ENCODE measurements around the gene SMO.

- TF ChIP-seq CTCF (conservative IDR thresholded peaks at IDR 0.05; ENCODE audit: low read depth in 2 of 2) (no peak), POLR2AphosphoS5 (IDR thresholded peaks at IDR 0.05; ENCODE audit: low read depth) (no peak), EZH2 (IDR thresholded peaks at IDR 0.05; ENCODE audit: low read depth, unreplicated experiment) (no peak), EZH2phosphoT487 (IDR thresholded peaks at IDR 0.05; ENCODE audit: unreplicated experiment) (no peak), ETS1 (IDR thresholded peaks at IDR 0.05) (no peak), ZNF114 (CRISPR knock-in tag; IDR thresholded peaks at IDR 0.05) (no peak), REST (IDR thresholded peaks at IDR 0.05; ENCODE audit: unreplicated experiment) (no peak), NANOG (IDR thresholded peaks at IDR 0.05; ENCODE audit: borderline replicate concordance) (no peak), CREB1 (CRISPR knock-in tag; IDR thresholded peaks at IDR 0.05; ENCODE audit: low read depth) (no peak)
Observed at GRCh38 chr7:129257168-129257567, 68.7 kb downstream of the SMO start.

Measured in GM23338 (cell line).